NCI-H2029 (cell line): ENCODE measurements around the gene POP4.

Source experiments
- DNase-seq: peaks from one replicate; lab custom pipeline; 2025; lab: John Stamatoyannopoulos, UW

The POP4 gene

DNA sequence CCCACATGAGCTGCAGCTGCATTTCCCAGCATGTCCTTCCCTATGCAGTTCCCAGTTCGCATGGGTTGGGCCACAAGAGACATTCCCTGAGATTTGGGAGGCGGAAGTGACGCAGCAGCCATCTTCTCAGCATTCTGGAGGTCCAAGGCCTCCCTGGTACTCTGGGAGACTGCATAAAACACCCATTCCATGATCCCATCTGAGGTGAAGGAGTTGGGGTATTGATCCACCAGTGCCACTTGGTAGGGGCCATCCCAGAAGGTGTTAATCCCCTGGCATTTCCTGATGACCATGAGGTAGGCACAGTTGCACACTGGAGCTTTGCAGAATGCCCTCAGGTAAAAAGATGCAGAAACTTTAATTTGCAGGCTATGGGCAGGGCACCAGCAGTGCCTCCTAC is 25.4 kb downstream of the POP4 start:
- no peak for DNase-seq

DNA sequence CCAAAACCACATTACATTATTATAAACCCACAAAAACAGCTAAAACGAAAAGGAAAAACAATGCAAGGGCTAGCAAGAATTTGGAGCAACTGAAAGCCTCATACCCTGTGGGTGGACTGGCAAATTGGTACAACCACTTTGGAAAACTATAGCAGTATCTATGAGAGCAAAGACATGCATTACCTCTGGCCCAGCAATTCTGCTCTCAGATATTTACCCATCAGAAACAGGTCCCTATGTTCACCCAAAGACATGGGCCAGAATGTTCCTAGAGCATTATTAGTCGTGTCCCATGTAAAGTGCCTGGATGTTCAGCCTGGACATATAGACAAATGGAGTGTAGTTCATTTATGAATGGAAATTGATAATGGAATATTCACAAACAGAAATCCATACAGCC is 27.9 kb downstream of the POP4 start:
- no peak for DNase-seq

DNA sequence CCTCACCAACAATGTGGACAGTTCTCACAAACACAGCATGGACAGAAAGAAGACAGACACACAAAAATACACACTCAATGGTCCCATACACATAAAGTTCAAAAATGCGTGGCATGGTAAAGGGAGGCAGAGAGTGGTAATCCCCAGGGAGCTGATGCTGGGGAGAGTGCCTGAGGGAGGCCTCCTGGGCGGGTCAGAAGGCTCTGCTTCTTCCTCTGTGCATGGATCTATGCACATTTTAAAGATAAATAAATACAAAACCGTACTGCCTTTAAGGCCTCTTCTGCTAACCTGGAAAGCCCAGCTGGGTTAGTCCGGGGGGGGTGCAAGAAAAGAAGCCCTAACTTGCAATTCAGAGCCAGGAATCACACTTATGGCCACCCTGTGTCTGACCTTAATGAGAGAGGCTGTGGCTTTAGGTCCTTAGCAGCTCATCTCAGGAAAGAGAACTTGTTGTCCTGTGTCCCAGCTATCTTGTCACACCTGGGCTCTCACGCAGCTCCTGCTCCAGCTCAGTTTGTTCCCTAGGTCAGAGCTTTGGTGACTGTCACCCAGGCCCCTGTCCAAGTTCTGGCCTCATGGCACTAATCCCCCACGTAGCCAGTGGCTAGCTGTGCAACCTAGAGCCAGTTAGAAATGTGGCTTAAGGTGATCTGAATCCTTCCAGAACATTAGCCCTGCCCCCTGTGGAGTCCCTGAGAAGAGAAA is 28.5 kb downstream of the POP4 start:
- no peak for DNase-seq

DNA sequence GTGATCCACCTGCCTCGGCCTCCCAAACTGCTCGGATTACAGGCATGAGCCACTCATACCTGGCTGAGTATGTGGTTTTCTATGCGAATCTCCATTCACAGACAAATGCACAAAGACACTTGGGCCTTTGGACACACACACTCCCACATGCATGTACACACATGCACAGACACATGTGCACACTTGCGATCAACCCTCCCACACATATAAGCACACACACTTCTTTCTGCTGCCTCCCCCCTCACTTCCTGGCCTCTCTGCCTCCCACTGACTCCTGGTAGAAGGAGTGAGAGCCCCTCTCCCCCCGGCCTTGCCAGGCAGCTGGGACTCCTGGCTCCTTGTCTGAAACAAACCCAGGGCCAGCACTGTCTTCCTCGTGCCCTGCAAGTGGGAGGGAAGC is 29.9 kb downstream of the POP4 start:
- DNase-seq, result no peak

DNA sequence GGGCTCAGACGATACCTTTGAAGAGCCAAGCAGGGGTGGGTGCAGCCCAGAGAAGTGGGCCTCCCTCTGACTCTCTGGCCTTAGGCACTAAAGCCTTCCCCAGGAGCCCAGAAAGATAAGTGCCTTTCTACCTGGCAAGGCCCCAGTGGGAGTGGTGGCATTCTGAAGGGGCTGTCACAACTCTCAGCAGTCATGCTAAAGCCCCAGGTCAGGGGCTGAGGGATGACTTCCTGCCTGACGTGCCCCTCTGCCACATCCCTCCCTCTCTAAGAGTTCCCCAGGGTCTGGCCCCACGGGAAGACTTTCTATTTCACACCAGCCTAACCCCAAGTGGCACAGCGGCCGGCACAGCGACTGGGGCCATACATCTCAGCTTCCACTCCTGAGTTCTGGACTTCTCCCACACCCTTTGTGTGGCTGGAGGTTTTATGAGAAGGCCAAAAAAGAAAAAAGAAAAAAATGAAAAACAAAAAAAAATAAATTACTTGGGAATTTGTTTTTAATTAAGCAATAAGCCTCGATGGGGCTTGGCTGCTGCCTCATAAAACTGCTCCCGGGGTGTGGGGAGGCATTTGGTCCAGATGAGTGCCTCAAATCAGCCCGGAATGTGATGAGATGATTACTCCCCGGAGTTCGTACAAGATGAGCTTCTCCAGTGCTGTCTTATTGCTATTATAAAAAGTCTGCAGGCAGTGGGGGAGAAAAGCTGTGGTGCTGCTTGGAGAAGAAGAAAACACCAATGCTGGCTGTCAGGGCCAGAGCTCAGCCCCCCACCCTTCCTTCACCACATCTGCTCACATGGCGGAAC is 30.7 kb downstream of the POP4 start:
- DNase-seq, result no peak

DNA sequence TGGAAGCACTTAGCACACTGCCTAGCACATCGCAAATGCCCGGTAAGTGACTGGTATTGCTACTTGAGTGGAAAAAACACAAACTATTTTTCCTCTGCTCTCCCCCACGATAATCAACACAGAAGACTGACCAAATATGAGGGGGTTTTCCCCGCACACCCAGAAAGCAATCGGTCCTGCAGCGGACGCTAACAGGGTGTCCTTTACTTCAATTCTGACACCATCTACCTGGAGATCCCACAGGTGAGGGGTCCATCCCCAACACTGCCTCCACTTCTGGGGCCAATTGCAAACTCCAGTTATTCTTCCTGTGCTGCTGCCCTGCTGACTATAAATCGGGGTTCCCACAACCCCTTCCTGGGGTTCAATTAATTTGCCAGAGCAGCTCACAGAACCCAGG is 33.0 kb downstream of the POP4 start:
- no peak for DNase-seq

DNA sequence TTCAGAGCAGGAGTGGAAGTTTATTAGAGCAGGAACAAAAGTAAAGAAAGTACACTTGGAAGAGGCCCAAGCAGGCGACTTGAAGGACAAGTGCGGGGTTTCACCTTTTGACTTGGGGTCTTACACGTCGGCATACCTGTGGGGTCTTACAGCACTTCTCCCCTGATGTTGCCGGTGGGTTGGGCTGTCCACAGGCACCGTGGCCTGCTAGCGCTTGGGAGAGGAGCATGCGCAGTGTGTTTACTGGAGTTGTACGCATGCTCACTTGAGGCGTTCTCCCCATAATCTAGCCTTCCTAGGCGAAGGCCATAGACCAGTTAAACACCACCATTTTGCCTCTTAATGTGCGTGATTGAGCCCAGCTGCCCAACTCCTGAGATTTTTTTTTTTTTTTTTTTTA is 34.1 kb downstream of the POP4 start:
- no peak for DNase-seq

DNA sequence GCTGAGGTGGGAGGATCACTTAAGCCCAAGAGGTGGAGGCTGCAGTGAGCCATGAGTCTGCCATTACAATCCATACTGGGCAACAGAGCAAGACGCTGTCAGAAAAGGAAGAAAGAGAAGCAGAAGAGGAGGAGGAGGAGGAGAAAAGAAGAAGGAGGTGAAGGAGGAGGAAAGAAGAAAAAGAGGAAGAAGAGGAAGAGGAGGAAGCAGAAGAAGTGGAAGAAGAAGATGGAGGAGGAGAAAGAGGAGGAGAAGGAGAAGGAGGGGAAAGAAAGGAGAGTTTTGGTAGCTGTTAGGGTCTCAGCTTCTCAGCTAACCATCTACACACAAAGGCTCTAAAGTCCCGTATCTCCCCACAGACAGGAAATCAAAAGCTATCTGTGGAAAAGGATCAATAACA is 35.5 kb downstream of the POP4 start:
- no peak for DNase-seq

DNA sequence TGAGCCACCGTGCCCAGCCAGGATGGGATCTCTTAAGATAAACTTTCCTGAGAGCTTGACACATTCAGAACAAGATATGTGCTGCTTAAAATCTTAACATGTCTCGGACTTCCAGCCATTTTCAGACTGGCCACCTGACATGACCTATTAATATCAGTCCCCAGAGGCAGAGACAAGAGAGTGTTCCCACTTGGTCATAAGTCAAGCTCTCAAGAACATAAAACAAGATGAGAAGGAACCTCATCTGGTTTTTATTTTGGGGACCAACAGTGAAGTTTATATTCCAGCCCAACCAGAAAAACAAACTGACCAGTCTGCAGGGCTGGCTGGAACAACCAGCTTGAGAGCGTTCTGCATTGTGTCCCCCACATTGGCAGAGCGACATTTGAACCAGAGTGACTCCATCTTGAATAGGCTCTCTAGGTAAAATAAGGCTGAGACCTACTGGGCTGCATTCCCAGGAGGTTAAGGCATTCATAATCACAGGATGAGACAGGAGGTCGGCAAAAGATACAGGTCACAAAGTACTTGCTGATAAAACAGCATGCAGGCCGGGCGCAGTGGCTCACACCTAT is 37.4 kb downstream of the POP4 start:
- DNase-seq, result no peak

DNA sequence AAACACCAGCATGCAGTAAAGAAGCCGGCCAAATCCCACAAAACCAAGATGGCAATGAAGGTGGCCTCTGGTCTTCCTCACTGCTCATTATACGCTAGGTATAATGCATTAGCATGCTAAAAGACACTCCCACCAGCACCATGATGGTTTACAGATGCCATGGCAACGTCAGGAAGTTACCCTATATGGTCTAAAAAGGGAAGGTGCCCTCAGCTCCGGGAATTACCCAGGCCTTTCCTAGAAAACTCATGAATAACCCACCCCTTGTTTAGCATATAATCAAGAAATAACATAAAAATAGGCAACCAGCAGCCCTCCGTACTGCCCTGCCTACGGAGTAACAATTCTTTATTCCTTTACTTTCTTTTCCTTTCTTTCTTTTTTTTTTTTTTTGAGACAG is 38.1 kb downstream of the POP4 start:
- no peak for DNase-seq

DNA sequence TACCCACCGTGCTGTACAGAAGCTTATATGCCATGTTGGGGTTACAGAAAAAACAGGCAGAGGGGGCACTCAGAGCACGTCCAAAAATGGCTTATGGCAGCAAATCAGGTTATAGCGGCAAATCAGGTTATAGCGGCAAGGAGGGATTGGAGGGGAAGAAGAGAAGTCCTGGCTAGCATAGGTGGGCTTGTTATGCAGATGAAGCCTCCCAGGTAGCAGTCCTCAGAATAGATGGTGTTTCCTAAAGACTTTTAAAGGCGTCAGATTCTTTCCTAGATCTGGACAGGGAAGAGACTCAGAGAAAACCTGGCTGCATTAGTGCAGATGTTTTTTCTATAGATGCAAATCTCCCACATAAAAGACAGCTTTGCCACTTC is 39.4 kb downstream of the POP4 start:
- DNase-seq, result no peak

DNA sequence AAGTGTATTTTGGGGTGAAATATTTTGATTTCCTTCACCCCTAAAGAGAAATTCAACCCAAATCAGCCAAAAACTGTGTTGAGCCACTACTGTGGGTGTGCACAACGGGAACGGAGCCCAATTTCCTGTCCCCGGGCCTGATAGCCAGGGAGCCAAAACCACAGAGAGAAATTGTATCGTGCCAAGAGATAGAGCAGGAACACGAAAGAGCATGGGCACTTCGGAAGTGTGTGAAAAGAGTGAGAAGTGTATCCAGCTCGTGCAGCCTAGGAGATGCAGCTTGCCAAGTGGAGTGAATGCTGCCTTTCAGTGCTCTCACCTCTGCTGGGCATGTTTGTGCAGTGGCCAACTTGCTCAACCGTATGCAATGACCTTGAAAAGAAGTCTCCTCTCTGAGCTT is 39.8 kb downstream of the POP4 start:
- DNase-seq, result no peak

DNA sequence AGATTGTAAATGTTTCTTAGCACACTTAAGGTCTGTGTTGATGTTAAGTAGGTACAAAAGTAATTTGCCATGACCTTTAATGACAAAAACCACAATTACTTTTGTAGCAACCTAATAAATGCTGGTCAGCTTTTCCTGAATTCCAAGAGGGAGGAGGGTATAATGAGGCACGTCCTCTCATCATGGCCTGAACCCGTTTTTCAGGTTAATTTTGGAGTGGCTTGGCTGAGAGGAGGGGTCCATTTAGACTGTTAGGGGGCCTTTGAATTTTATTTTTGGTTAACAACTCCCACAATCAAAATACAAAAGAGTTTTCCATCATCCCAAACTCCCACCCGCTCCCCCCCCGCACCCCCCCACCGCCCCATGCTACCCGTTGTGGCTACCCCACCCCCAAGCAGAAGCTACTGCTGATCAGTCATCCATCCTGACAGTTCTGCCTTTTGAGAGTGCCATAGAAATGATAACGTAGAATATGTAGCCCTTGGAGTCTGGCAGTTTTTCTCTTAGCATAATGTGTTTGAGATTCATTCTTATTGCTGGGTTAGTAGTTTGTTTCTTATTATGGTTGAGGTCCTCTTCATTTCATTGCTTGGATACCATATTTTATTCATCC is 44.8 kb downstream of the POP4 start:
- DNase-seq, result no peak

DNA sequence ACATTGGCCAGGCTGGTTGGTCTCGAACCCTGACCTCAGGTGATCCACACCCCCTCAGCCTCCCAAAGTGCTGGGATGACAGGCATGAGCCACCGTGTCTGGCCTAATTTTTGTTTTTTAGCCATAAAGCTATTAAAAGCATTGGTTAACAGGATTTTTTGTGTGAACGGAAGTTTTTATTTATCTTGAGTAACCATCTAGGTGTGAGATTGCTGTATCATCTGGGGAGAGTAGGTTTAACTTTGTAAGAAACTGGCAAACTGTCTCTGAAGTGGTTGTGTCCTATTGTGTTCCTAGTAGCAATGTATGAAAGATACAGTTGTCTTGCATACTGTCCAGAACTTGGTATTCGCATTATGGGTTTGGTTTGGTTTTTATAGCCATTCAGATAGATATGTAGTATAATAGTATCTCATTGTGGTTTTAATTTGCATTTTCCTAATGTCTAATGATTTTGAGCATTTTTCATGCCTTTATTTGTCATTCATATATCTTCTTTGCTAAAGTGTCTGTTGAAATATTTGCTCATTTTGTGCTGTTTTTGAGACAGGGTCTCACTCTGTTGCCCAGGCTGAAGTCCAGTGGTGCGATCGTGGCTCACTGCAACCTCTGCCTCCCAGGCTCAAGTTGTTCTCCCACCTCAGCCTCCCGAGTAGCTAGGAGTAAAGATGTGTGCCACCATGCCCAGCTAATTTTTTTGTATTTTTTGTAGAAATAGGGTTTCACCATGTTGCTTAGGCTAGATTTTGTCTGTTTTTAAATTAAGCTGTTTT is 45.7 kb downstream of the POP4 start:
- DNase-seq, result no peak

DNA sequence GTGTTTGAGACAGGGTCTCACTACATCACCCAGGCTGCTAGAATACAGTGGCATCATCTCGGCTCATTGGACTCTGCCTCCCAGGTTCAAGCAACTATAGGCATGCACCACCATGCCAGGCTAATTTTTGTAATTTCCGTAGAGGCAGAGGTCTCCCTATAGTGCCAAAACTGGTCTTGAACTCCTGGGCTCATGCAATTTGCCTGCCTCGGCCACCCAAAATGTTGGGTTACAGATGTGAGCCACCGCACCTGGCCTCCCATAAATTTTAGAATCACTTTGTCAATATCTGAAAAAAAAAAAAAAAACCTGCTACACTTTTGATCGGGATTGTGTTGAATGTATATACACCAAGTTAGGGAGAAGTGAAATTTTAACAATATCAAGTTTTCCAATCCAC is 47.3 kb downstream of the POP4 start:
- no peak for DNase-seq

DNA sequence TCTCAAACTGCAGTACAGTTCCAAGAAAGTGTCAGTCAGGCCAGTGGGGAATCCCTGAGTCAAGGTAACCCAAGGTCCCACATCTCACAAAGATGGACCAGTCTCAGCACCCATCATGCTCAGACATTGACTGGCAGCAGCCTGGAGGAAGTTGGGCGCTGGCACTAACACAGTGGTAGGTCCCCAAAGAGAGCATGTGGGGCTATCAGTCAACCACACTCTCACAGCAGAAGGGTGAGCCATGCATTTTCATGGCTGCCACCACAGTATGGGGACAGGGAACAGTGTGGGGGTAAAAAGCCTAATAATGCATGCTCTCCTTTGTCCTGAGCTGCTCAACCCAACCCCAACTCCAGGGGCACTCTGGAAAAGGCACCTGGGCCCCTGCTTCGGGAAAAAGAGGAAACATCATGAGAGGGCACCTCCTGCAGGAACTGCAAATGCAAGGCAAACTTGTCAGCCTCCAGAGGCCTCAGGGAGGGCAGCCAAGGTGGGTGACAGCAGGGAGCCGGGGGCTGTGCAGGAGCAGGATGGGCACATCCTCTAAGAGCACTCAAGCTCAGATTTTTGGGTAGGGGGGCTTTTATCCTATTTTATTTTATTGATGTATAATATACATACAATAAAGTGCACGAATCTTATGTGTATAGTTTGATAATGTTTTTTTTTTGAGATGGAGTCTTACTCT is 49.7 kb downstream of the POP4 start:
- no peak for DNase-seq

DNA sequence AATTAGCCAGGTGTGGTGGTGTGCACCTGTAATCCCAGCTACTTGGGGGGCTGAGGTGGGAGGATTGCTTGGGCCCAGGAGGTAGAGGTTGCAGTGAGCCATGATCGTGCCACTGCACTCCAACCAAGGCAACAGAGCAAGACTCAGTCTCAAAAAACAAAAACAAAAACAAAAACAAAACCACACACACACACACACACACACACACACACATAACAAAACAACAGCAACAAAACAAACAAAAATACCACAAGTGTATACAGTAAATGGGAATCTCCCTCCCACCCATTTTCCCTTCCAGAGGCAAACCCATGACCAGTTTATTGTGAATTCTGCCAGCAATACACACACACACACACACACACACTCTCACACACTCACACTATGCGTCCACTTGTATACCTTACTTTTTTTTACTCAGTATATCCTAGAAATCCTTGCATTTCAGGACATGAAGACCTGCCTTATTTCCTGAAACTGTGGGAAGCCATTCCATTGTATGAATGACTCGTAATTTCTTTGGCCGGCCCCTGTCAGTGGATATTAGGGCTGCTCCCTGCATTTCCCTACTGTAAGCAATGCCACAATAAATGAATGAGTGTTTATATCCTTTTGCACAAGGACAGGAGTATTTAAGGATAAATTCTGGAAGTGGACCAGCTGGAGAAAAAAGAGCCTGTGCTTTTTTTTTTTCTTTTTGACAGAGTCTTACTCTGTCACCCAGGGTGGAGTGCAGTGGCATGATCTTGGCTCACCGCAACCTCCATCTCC is 52.3 kb downstream of the POP4 start:
- no peak for DNase-seq

DNA sequence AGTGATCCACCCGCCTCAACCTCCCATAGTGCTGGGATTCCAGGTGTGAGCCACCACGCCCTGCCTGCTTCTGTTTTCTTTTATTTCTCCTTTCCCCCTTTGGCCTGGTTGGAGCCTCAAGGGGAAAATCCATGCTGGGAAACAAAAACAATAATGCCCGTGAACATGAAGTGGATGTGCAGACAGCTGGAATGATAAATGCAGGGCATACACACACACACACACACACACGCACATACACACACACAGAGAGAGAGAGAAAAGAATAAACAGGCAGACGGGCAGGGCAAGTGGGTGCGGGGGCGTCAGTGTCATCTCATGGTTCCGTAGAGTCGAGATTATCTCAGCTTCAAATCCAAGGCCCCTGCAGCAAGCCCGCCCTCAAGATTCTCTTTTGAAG is 54.8 kb downstream of the POP4 start:
- DNase-seq, result no peak

DNA sequence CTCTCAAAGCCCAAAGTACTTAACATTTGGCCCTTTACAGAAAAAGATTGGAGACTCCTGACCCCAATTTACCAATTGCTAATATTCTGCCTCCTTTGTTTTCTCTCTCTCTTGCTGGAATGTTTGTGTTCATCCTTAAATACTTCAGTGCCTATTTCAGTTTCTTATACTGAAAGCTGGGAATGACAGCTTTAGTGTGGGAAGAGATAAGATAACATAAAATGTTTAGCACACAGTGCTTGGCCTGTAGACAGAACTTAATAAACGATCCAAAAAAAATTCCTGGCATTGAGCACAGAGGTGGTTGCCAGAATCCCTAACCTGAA is 56.2 kb downstream of the POP4 start:
- no peak for DNase-seq

DNA sequence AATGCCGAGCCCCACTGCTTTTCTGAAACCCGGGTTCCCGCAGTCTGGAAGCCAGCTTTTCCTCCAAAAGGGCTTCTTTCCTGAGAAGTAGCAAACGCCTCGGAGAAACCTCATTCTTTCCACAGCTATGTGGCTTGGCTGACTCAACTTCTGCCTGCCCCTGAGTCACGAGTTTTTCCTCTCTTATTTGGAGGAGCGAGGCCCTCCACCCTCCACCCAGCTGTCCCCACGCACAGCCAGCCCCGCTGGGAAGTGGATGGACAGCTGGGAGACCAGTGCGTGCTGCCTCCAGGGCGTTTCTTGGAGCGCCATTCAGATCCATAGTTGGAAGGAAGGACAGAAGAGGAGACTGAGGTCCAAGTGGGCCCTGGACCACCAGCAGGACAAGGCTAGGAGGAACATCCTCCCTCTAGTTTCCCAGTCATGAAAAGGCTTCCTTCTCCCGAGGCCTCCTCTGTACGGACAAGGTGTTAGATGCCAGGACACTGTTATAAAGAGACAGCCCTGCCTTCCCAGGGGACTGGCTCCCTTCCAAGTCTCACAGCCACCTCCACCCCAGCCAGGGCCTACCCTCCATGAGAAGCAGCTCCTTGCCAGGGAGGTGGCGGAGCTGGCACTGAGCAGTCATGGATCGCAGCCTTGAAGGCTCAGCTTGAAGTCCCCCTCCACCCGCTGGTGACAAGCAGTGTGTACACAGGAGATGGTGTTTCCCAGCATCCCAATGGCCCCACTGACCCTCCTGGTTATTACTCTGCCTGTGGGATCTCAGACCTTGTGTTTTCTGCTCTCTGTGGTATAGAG is 56.7 kb downstream of the POP4 start:
- peak; percentile 48 for DNase-seq
